ENCODE data around the gene OR9A2.
A peak's percentile ranks its signal among the peaks of the same experiment; 100 is the strongest.
"Not testable (repeated sequence)": the region's sequence is repeated elsewhere in the genome, so short reads cannot be mapped to it uniquely, and the experiment has no call there.

The OR9A2 gene

GRCh38 chr7:143016996-143017395, 9.9 kb downstream of the OR9A2 start:
- DNase-seq, result no peak

DNA sequence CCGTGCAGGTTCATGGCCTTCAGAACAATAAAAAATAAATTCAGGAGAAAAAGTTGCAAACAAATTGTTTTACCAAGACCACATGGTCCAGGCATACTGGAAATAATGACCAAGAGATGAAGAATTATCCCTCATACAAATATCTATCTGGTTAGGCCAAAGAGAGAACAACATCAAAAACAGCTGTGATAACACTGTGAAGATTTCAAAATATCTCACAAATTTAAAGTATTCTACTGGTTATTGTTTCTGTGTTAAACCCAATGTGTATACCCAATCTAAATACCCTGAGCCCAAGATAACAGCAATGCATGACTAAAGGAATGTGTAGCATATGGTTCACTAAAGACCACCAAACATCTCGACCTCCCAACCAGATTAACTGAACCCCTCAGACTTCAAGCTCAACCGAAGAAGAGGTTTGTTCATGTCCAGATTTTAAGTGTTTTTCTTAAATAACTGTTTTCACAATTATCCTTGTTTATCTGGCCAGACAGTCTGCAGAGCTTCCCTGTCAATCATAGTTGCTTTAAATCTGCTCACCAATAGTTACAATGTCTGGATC, 10.9 kb downstream of the OR9A2 start:
- no peak for DNase-seq

- DNase-seq, result no peak
Observed at GRCh38 chr7:143015084-143015483, 11.8 kb downstream of the OR9A2 start.

- no peak for DNase-seq
Observed at GRCh38 chr7:143013893-143014292, 13.0 kb downstream of the OR9A2 start.

- DNase-seq, result no peak
Observed at GRCh38 chr7:143013473-143013872, 13.5 kb downstream of the OR9A2 start.

DNA sequence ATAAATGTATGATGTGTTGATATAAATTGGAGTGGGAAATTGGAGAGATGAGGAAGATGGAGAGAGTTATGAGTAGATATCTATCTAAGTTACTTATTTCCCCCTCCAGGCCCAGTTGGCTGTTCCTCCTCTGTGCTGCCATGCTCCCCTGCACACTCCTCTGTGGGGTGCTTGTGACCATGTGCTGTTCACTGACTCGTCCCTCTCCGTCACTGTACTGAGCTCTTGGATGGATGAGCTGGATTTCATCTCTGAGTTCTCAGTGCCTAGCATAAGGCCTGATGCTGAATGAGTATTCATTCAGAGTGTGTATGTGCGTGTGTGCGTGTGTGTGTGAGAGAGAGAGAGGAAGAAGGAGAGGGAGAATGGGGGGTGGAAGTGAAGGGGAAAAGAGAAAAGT, 14.5 kb downstream of the OR9A2 start:
- no peak for DNase-seq

DNA sequence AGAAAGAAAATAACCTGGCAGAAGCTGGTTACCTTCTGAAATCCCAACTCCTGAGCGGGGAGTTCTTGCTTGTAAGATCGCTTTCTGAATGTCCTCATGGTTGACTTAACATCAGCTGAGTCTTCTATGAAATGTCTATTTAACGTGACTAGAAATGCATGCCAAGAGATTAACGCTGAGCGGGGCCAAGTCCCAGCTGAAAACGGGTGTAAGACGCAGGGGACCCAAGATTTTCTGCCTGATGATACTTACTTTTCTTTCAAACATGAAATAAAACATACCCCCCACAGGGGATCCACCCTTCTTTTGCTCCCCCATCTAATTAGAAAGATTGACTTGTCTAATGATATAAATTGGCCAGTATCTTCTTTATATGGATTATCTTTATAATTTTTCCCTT, 14.9 kb downstream of the OR9A2 start:
- no peak for DNase-seq

GRCh38 chr7:143008007-143008901, 18.7 kb downstream of the OR9A2 start:
- peak; percentile 71 for DNase-seq

DNA sequence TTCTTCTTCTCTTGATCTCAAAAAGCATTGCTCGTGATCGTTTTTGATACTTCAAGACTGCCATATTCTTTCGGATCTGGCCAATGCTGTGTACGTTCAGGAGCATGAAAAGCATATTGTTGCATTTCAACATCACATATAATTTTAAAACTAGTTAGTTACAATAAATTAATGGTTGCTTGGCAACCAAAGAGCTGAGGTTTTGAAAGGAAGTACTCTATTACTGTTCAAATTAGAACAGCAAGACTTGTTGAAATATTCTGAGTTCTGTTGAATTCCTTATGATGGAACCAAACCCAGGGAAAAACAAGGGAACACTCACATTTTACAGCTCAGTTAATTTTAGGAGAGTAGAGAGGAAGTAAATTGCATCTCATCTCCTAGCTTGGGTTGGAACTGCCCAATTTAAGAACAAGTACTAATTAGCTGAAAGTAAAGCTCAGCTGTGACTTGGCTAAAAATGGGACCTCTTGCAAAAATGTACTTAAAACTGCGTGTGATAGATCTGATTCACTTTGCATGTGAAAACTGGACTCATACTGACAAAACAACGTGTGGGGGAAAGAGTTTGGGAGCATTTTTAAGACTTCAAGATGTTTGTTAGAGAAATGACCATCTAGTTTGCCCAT, 21.2 kb downstream of the OR9A2 start:
- no peak for DNase-seq

- peak; percentile 47 for DNase-seq
Observed at GRCh38 chr7:143003393-143004051, 23.4 kb downstream of the OR9A2 start.

DNA sequence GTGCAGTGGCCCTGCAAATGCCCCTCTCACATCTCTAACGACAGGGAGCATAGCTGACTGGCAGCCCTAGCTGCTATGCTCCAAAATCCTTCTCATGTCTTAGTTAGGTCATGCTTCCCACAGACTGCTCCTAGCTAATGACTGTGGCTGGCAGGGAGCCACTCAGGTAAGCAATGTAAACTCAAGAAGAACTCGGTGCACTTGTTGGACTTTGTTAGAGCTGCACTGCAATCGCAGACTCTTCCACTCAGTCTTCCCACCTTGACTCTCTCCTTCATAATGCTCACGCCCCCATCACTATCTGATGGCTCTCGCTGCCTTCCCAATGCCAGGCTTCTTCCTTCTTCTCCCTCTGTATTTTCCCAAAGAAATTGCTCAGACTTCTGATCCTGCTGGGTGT, 24.0 kb downstream of the OR9A2 start:
- DNase-seq, result no peak

- DNase-seq, result peak; percentile 19
Observed at GRCh38 chr7:143002106-143002505, 24.8 kb downstream of the OR9A2 start.

GRCh38 chr7:143000648-143001047, 26.3 kb downstream of the OR9A2 start:
- DNase-seq, result no peak

- DNase-seq, result no peak
Observed at GRCh38 chr7:142999793-143000192, 27.1 kb downstream of the OR9A2 start.

DNA sequence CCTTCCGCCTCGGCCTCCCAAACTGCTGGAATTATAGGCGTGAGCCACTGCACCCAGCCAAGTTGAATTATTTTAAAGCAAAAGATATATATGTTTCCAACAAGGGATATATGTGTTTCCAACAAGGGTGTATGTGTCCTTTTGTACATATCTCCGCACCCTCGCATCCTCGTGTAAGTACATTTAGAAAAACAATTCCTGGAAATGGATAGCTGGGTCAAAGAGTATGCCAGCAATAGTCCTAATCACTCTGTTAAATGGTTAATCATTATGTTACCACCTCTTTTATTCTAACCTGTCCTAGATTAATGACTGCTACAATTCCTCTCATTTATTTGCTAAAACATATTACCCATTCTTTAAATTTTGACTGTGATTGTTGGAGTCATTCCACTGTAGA, 28.0 kb downstream of the OR9A2 start:
- DNase-seq, result no peak

DNA sequence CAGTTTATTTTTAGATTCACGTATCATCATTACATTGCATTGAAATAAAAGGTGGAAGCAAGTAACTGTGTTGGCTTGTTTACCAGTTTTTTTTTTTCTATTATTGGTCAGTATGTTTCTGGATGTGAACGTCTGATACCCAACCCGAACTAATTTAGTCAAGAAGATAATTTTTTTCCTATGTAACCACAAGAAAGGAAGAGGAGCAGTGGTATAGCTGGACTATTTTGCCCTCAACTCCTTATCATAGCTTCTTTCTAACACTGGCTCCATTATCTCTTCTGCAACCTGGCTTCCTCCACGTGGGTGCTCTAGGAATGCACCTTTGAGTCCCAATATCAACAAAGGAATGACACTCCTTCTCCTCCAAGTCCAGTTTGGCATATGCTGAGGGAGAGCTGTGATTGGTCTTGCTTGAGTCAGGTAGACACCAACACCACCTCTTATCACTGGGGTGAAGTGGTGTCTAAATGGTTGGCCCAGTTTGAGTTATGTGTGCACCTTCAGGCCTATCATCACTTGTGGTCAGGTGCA, 29.4 kb downstream of the OR9A2 start:
- DNase-seq, result no peak

- DNase-seq, result no peak
Observed at GRCh38 chr7:142992427-142992826, 34.5 kb downstream of the OR9A2 start.

DNA sequence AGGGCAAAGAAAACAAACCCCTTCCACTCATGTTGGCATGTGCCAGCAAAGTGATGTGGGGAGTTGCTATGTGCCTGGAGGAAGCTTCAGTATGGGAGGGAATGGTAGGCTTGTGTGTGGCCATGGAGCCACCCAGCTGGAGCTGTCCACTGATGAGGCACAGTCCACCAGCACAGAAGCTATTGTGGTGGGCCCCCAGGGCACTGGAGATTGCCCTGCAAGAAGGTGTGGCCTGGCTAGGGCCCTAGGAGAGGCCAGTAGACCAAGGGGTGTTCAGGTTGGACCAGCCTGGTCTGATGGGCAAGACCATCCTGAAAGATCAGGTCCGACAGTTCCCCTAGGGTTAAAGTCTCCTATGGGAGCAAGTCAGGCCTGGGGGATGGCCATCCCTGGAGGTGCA, 42.6 kb downstream of the OR9A2 start:
- no peak for DNase-seq

DNA sequence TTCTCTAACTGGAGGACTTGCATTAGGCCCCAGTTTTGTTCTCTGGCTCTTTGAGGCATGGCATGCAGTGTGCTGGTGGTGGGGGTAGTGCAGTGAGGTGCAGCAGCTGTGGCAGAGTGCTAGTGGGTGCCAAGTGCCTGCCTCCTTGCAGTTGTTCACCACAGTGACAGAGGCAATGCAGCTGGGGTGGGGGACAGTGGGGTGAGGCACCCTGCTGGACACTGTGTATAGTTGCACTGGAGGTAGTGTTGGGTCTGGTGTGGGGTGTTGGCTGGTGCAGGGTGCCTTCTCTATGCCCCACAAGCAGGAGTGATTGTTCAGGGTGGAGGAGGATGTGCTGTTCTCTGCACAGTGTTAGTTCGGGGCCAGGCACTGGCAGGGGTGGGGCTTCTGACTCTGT, 43.1 kb downstream of the OR9A2 start:
- no peak for DNase-seq

DNA sequence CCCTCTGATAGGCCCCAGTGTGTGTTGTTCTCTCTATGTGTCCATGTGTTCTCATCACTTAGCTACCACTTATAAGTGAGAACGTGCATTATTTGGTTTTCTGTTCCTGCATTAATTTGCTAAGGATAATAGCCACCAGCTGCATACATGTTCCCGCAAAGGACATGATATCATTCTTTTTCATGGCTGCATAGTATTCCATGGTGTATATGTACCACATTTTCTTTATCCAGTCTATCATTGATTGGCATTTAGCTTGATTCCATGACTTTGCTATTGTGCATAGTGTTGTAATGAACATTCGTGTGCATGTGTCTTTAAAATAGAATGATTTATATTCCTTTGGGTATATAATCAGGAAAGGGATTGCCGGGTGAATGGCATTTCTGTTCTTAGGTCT, 48.5 kb downstream of the OR9A2 start:
- not testable (repeated sequence) for DNase-seq

All from inflammatory macrophage treated with lipopolysaccharide for 4 hours (primary cell).